IPS-15b (cell line): ENCODE data around the gene BTBD6.

ENCODE experiments used
- H3K27me3 ChIP-seq: one replicate; pipeline ENCODE4 v1.6.1; 2013; ENCODE audit warnings: low read length; ENCODE audit not compliant: control insufficient read depth, insufficient read depth
- H3K36me3 ChIP-seq: one replicate; pipeline ENCODE4 v1.6.1; 2013; ENCODE audit warnings: low read length; ENCODE audit not compliant: control insufficient read depth, insufficient read depth
- H3K4me1 ChIP-seq: one replicate; pipeline ENCODE4 v1.6.1; 2013; ENCODE audit warnings: mild to moderate bottlenecking, low read length; ENCODE audit not compliant: control insufficient read depth, insufficient read depth
- H3K4me3 ChIP-seq: one replicate; pipeline ENCODE4 v1.5.1; 2013; ENCODE audit warnings: low read depth, low read length
- H3K9ac ChIP-seq: one replicate; pipeline ENCODE4 v1.6.1; 2013; ENCODE audit warnings: low read depth, mild to moderate bottlenecking, low read length
- H3K9me3 ChIP-seq: one replicate; pipeline ENCODE4 v1.6.1; 2013; ENCODE audit warnings: mild to moderate bottlenecking, low read length; ENCODE audit not compliant: control insufficient read depth, insufficient read depth

Gene BTBD6

DNA sequence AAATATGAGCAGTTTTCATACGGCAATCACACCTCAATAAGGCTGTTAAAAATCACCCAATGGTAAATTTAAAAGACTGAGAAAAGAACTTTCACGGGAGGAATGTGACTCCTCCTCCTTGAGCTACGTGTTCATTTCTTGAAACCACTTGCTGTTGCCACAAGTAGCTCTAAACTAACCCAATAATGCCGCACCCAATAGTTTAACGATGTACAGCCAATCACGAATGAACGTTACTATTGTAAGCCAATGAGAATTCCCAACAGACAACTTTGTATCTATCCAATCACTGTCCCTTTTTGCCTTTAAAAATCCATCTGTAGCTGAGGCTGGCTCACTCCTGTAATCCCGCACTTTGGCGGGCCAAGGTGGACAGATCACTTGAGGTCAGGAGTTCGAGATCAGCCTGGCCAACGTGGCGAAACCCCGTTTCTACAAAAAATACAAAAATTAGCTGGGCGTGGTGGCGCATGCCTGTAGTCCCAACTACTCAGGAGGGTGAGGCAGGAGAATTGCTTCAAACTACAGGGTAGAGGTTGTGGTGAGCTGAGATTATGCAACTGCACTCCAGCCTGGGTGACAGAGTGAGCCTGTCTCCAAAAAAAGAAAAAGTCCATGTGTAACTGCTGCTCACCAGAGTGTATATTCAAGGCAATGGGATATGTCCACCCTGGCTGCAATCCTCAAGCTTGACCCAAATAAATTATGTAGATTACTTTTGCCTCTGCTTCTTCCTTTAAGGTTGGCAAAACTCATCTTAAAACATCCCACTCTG lies 24.4 kb upstream of the BTBD6 start:
- Histone ChIP-seq H3K4me1 (no peaks in the 10 kb centered on the region), H3K27me3 (no peaks in the 10 kb centered on the region), H3K9ac (no peak overlapping the region), H3K9me3 (no peaks in the 10 kb centered on the region), H3K36me3 (peaks cover 18% of the 10 kb centered on the region), H3K4me3 (no peak overlapping the region)

DNA sequence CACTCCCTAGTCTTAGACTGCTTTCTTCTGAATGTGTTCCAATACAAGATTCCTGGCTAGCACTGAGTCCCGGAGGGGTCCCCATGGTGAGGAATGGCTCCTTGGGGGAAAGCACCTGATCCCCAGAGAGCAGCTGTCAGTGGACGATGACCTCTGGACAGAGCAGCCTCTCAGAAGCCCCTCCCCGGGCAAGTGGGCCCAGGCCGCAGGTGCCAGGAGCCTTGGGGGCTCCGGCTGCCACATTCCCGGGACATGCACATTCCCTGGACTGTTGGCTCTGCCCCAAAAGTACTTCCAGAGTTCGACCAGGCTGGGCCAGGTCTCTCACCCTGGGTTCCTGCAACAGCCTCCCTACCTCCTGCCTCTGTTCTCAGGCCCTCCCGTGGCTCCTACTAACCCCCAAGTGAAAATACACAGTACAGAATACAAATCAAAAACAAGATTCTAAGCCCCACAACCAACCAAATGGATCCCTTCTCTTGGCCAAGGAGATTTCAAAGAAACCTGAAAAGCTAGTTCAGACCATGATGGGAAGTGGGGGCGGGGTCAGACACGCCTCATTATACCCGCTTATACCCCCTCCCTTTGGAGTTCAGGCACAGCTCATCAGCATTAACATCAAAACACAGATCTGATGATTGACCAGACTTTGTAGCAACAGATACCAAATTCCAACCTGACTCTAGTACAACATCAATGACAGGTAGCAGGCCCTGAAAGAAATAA lies 23.3 kb upstream of the BTBD6 start:
- H3K36me3 ChIP-seq, result peaks cover 15% of the 10 kb centered on the region
- no peak overlapping the region for H3K4me3 ChIP-seq
- H3K9me3 ChIP-seq, result no peaks in the 10 kb centered on the region
- H3K4me1 ChIP-seq, result no peaks in the 10 kb centered on the region
- no peak overlapping the region for H3K9ac ChIP-seq
- H3K27me3 ChIP-seq, result no peaks in the 10 kb centered on the region

DNA sequence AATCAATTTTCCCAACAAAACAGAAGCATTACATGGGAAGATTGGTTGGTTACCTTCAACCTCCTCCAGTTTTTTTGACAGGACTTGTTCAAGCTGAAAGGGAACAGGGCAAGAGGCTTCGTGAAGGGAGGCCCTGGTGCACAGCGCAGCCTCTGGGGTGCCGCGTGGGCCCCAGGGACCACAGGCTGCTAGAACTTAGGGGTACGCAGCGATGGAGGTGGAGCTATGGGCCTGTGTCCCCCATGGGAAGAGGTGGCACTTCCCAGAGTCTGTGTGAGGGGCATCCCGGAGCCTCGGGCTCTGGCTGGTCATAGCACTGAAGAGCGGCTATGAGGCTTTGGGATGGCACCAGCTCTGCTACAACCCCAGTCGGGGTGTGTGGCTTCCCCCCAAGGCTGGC lies 22.1 kb upstream of the BTBD6 start:
- H3K4me3 ChIP-seq, result no peak overlapping the region
- no peaks in the 10 kb centered on the region for H3K4me1 ChIP-seq
- H3K27me3 ChIP-seq, result no peaks in the 10 kb centered on the region
- H3K9me3 ChIP-seq, result no peaks in the 10 kb centered on the region
- H3K9ac ChIP-seq, result no peak overlapping the region
- peaks cover 9% of the 10 kb centered on the region for H3K36me3 ChIP-seq

DNA sequence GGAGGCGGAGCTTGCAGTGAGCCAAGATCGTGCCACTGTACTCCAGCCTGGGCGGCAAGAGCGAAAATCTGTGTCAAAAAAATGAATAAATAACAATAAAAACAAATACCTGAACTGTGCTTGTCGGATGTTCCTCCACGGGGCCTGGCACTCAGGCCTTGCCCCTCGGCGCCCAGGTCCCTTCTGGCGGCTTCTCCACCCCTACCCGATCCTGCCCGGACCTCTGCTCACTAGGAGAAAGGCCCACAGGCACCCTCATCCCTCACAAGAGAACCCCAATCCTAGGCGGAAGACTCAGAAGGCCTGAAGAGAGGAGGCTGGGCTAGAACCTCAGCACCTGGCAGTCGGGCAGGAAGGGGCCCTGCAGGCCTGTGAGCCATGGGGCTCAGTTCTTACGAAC lies 21.0 kb upstream of the BTBD6 start:
- no peak overlapping the region for H3K9ac ChIP-seq

DNA sequence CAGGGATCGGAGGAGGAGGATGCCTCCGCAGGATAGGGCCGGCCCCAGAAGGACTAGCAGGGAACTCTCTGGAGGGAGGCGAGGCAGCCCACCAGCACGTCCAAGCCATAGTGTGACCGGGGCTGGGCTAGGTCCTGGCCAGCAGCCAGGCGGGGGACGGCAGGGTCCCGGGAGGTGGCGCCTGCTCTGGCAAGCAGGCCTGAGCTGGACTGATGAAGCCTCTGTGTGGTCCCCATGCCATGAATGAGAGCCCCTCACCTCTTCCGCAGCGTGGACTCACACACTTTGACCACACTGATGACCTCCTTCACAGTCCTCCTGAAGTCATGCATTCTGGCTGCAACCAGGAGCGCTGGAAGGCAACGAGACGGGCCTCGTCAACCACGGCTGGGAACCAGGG lies 19.8 kb upstream of the BTBD6 start:
- no peak overlapping the region for H3K4me3 ChIP-seq
- no peaks in the 10 kb centered on the region for H3K4me1 ChIP-seq
- H3K9ac ChIP-seq, result no peak overlapping the region
- H3K27me3 ChIP-seq, result no peaks in the 10 kb centered on the region
- H3K9me3 ChIP-seq, result no peaks in the 10 kb centered on the region
- peaks cover 6% of the 10 kb centered on the region for H3K36me3 ChIP-seq

More for the DNA sequence above, 21.0 kb upstream of the BTBD6 start:
- peaks cover 9% of the 10 kb centered on the region for H3K36me3 ChIP-seq
- H3K27me3 ChIP-seq, result no peaks in the 10 kb centered on the region
- no peaks in the 10 kb centered on the region for H3K4me1 ChIP-seq
- H3K9me3 ChIP-seq, result no peaks in the 10 kb centered on the region
- no peak overlapping the region for H3K4me3 ChIP-seq

DNA sequence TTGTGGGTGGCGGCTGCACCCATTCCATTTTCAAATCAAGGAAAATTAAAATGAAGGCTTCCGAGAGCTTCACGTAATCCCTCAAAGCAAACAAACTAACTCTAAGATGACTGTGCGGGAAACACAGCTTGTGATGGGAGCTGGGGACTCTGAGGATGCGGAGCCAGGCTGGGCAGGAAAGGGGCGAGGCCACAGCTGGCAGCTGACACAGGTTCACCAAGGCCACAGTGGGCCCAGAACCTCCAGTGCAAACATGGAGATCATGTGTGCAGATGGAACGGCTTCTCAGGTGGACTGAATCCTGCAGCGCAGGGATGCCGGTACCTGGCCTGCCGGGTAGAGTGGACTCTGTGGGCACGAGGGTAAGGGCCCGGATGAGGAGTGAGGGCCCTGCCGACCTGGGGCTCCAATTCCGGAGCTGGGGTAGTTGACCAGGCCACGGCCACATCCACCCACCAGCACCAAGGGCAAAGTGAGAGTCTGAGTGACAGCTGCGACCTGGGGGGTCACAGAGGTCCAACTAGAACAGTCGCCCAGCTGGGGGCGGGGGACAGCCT lies 19.2 kb upstream of the BTBD6 start:
- H3K4me1 ChIP-seq, result no peaks in the 10 kb centered on the region
- H3K36me3 ChIP-seq, result peaks cover 6% of the 10 kb centered on the region
- no peaks in the 10 kb centered on the region for H3K9me3 ChIP-seq
- no peak overlapping the region for H3K4me3 ChIP-seq
- no peak overlapping the region for H3K9ac ChIP-seq
- H3K27me3 ChIP-seq, result no peaks in the 10 kb centered on the region

DNA sequence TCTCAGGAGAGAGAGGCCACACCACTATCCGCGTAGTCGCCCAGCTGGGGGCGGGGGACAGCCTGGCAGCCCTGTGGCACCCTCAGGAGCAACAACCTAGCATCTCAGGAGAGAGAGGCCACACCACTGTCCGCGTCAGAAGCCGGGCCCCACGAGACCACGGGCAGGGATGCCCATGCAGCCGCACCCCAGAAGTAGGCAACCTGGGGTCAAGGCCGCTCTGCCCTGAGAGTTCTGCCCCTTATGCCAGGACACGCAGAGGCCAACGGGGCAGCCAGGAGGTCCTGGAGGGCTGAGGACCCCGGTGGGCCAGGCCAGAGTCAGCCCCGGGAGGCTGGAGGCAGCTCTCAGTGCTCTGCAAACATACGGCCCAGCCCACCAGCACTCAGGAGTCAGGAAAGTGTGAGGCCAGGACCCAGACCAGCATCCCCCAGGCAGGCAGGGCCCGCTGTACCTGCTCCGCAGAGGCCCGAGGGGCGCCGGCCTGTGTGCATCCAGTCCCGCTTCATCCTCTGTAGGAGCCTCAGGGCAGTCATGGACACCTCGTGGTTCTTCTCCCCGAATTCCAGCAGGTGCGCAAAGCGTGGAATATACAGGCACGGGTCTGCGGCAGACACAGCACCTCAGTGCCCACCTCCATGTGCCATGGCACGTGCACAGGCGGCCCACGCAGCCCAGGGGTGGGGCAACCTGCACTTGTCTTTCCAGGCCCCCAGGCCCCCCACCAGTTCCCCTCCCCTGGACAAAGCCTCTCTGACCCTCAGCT lies 7.3 kb upstream of the BTBD6 start:
- H3K9me3 ChIP-seq, result no peaks in the 10 kb centered on the region
- no peak overlapping the region for H3K9ac ChIP-seq
- H3K4me3 ChIP-seq, result no peak overlapping the region
- no peaks in the 10 kb centered on the region for H3K27me3 ChIP-seq
- H3K4me1 ChIP-seq, result no peaks in the 10 kb centered on the region
- H3K36me3 ChIP-seq, result peaks cover 12% of the 10 kb centered on the region

DNA sequence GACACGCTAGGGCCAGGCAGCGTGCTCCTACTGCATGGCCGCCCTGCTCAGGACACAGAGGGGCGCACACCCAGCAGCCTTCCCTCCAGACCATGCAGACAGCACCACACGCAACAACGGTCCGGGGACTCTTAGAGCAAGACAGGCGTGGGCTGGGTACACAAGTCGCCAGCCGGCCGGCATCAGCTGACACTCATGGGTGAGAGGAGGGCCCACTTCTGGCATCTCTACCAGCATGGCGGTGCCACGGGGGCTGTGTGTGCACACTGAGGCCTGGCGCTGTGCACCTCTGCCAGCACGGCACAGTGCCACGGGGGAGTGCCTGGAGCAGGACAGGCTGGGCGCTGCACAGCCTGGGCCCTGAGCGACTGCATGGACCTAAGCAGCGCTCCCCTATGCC lies 6.7 kb upstream of the BTBD6 start:
- no peaks in the 10 kb centered on the region for H3K27me3 ChIP-seq
- no peak overlapping the region for H3K9ac ChIP-seq
- no peaks in the 10 kb centered on the region for H3K9me3 ChIP-seq
- peaks cover 12% of the 10 kb centered on the region for H3K36me3 ChIP-seq
- no peak overlapping the region for H3K4me3 ChIP-seq
- H3K4me1 ChIP-seq, result no peaks in the 10 kb centered on the region

DNA sequence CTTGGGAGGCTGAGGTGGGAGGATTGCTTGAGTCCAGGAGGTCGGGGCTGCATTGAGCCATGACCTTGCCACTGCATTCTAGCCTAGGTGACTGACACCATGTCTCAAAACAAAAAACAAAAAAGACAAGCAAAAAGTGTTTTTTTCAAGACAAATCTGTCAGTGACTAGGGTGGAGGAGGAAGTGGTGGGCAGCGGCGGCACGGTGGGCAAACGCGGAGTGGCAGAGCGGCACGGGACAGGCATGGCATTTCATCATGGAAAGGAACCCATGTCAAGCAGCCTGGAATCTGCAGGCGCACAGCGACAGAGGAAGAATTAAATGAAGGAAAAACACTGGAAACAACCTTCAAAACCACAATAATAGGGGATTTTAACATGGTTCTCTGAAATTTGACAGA lies 4.0 kb upstream of the BTBD6 start:
- Histone ChIP-seq H3K27me3 (no peaks in the 10 kb centered on the region), H3K9me3 (no peaks in the 10 kb centered on the region), H3K9ac (no peak overlapping the region), H3K36me3 (peaks cover 12% of the 10 kb centered on the region), H3K4me1 (peaks cover 3% of the 10 kb centered on the region), H3K4me3 (no peak overlapping the region)

DNA sequence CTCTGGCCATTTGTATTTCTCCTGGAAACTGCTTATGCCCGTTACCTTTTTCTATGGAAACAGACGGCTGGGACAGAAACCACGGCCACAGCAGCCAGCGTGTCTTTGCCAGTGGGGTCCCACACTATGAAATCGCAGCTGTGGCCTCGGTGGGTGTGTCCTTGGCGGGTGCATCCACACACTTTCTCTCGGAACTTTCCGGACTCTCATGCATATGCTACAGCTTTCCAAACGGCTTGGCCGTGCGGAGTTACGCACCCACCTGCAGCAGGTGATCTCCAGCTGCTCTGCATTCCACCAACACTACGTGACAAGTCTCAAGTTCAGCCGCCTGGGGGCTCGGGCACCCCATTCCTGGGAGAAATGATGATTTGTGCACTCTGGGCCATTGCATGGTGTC lies 1.3 kb upstream of the BTBD6 start:
- H3K27me3 ChIP-seq, result no peaks in the 10 kb centered on the region
- H3K4me1 ChIP-seq, result peaks cover 3% of the 10 kb centered on the region
- H3K4me3 ChIP-seq, result no peak overlapping the region
- H3K36me3 ChIP-seq, result peaks cover 7% of the 10 kb centered on the region
- H3K9me3 ChIP-seq, result no peaks in the 10 kb centered on the region
- H3K9ac ChIP-seq, result no peak overlapping the region

DNA sequence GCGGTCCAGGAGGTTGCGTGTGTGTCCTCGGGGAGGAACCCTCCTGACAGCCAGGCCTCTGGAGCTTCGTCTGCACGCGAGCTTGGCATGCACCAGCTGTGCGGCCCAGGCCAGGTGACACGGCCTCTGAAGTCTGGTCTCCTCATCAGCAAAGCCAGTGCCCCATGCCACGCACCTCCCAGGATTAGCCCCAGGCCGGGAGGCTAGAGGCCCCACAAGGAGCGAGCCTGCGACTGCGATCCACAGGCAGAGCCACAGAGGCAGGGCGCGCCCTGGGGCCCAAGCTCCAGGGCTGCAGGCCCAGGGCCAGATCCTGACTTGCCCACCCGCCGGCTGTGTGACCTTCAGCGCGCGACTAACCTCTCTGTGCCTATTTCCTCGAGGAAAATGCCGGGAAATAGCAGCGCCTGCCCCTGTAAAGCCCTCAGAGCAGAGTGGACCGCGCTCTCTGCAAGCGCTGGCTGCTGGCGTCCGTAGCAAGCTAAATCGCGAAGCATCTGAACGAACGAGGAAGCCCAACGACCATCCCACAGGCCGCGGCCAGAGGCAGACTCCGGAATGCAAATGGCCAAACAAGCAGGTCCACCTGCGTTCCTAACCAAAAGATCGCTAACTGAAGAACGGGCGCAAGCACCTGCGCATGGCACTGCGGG lies 492 bp upstream of the BTBD6 start:
- peak overlapping the region; percentile 60 for H3K4me3 ChIP-seq
- H3K9ac ChIP-seq, result peak overlapping the region; percentile 47
- H3K27me3 ChIP-seq, result no peaks in the 10 kb centered on the region
- H3K4me1 ChIP-seq, result peaks cover 3% of the 10 kb centered on the region
- no peaks in the 10 kb centered on the region for H3K9me3 ChIP-seq
- peaks cover 14% of the 10 kb centered on the region for H3K36me3 ChIP-seq
